ENCODE data around the gene TRIM6. TPM values are rescaled to one million over a fixed set of nuclear protein-coding genes. Genes with fewer than 3 reads are reported as not detected.

TRIM6 gene
- total RNA-seq, 1 experiment from 2014 or later = 17.9 TPM

DNA sequence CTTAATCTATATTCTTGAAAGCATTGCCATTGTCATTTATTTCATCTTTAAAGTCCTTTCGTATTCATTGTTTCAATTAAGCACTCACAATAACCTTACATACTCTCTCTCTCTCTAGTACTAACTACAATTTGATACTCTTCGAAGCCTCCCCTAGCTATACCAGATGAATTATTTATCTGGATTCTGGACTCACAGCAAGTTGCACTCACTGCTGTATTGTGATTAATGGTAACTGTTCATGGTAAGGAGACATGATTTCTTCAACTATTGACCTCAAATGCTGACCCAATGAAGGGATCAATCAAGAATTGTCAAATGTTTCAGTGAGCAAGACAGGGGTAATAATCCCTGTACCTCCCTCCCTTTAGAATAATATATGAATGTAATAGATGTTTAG lies 21.8 kb upstream of the TRIM6 start:
- Histone ChIP-seq H3K23me2 (ENCODE audit: insufficient read length, low read depth, low read length, poor library complexity, severe bottlenecking) (no peaks in the 10 kb centered on the region), H3K79me1 (ENCODE audit: insufficient read depth, low read depth, low read length, poor library complexity, severe bottlenecking) (no peaks in the 10 kb centered on the region), H3K27me3 (ENCODE audit: insufficient read depth, low read length) (no peaks in the 10 kb centered on the region), H3K27ac (ENCODE audit: insufficient read length, low read depth, low read length) (no peak overlapping the region), H3K18ac (ENCODE audit: insufficient read length, low read depth, low read length) (no peak overlapping the region), H2BK5ac (ENCODE audit: insufficient read length, low read length) (no peak overlapping the region), H3T11ph (ENCODE audit: low read length) (no peak overlapping the region), H2BK15ac (ENCODE audit: low read depth, low read length) (no peak overlapping the region), H3K56ac (ENCODE audit: insufficient read length, low read depth, low read length) (no peak overlapping the region), H3K14ac (ENCODE audit: insufficient read depth, low read length) (no peak overlapping the region), H2AFZ (ENCODE audit: low read length) (no peak overlapping the region), H3K79me2 (ENCODE audit: insufficient read depth, low read length) (no peaks in the 10 kb centered on the region), H4K20me1 (ENCODE audit: control insufficient read depth, insufficient read depth, insufficient read length) (no peaks in the 10 kb centered on the region), H4K8ac (replicated peaks; ENCODE audit: insufficient read length, low read depth, low read length) (no peak overlapping the region), H3K23ac (ENCODE audit: insufficient read length, low read depth, low read length) (no peak overlapping the region), H3K4ac (ENCODE audit: low read depth, low read length) (no peak overlapping the region), H3K4me1 (ENCODE audit: insufficient read depth, low read length) (no peaks in the 10 kb centered on the region; the same call in 1 of the 2 replicates), H3K9ac (ENCODE audit: extremely low read depth, insufficient read length, low read length) (no peak overlapping the region), H4K5ac (ENCODE audit: insufficient read length, low read depth, low read length) (no peak overlapping the region), H2BK120ac (ENCODE audit: low read depth, low read length, poor library complexity, severe bottlenecking) (no peak overlapping the region), H3K9me3 (ENCODE audit: control insufficient read depth, low read depth, low read length) (no peaks in the 10 kb centered on the region), H3K4me2 (ENCODE audit: insufficient read depth, insufficient read length, low read length) (no peak overlapping the region), H2AK5ac (ENCODE audit: insufficient read length, low read length) (no peak overlapping the region), H4K91ac (ENCODE audit: insufficient read length, low read depth, low read length) (no peak overlapping the region), H2BK20ac (ENCODE audit: low read depth, low read length, poor library complexity, severe bottlenecking) (no peak overlapping the region), H2BK12ac (ENCODE audit: insufficient read length, low read depth, low read length) (no peak overlapping the region)
- Mint-ChIP-seq H3K4me3 (no peak overlapping the region), H3K36me3 (ENCODE audit: insufficient read depth in 1 of 3, low read depth in 3 of 3) (no peaks in the 10 kb centered on the region), H3K9me3 (no peaks in the 10 kb centered on the region), H3K27me3 (ENCODE audit: low read depth) (no peaks in the 10 kb centered on the region), H3K27ac (no peak overlapping the region), H3K4me1 (no peaks in the 10 kb centered on the region)
- no CpG with 5 or more reads among the region's 2 CpGs for WGBS (ENCODE audit: extremely low coverage, insufficient read length, low lambda C conversion rate)
- DNase-seq = no peak
- TF ChIP-seq, protein P1, sequence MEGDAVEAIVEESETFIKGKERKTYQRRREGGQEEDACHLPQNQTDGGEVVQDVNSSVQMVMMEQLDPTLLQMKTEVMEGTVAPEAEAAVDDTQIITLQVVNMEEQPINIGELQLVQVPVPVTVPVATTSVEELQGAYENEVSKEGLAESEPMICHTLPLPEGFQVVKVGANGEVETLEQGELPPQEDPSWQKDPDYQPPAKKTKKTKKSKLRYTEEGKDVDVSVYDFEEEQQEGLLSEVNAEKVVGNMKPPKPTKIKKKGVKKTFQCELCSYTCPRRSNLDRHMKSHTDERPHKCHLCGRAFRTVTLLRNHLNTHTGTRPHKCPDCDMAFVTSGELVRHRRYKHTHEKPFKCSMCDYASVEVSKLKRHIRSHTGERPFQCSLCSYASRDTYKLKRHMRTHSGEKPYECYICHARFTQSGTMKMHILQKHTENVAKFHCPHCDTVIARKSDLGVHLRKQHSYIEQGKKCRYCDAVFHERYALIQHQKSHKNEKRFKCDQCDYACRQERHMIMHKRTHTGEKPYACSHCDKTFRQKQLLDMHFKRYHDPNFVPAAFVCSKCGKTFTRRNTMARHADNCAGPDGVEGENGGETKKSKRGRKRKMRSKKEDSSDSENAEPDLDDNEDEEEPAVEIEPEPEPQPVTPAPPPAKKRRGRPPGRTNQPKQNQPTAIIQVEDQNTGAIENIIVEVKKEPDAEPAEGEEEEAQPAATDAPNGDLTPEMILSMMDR (conservative IDR thresholded peaks at IDR 0.05) = no peak

Data from H9 (cell line).